ENCODE results near the gene AKAP6.

AKAP6 gene

GRCh38 chr14:32823706-32824105, 494.6 kb downstream of the AKAP6 start:
- TF ChIP-seq CTCF (conservative IDR thresholded peaks at IDR 0.05; ENCODE audit: low read length), result no peak
- no peak overlapping the region for H3K4me3 ChIP-seq (ENCODE audit: low read length)
- DNase-seq (ENCODE audit: low read depth), result peak; percentile 13

- TF ChIP-seq CTCF (conservative IDR thresholded peaks at IDR 0.05; ENCODE audit: low read length), result no peak
- no peak for DNase-seq (ENCODE audit: low read depth)
Measured at GRCh38 chr14:32824195-32824594, 495.1 kb downstream of the AKAP6 start.

GRCh38 chr14:32825058-32825457, 496.0 kb downstream of the AKAP6 start:
- H3K4me3 ChIP-seq (ENCODE audit: low read length), result no peak overlapping the region
- no peak for DNase-seq (ENCODE audit: low read depth)
- no peak for TF ChIP-seq CTCF (conservative IDR thresholded peaks at IDR 0.05; ENCODE audit: low read length)

More at GRCh38 chr14:32824195-32824594, 495.1 kb downstream of the AKAP6 start:
- H3K4me3 ChIP-seq (ENCODE audit: low read length), result no peak overlapping the region

- DNase-seq (ENCODE audit: low read depth), result peak; percentile 8
- peak; percentile 16; the same call in 1 of the 2 replicates for TF ChIP-seq CTCF (conservative IDR thresholded peaks at IDR 0.05; ENCODE audit: low read length)
- H3K4me3 ChIP-seq (ENCODE audit: low read length), result no peak overlapping the region
Measured at GRCh38 chr14:32826404-32827082, 497.4 kb downstream of the AKAP6 start.

GRCh38 chr14:32827514-32827913, 498.4 kb downstream of the AKAP6 start:
- TF ChIP-seq CTCF (conservative IDR thresholded peaks at IDR 0.05; ENCODE audit: low read length), result no peak
- DNase-seq (ENCODE audit: low read depth), result no peak
- no peak overlapping the region for H3K4me3 ChIP-seq (ENCODE audit: low read length)

- no peak overlapping the region for H3K4me3 ChIP-seq (ENCODE audit: low read length)
- no peak for TF ChIP-seq CTCF (conservative IDR thresholded peaks at IDR 0.05; ENCODE audit: low read length)
- DNase-seq (ENCODE audit: low read depth), result no peak
Measured at GRCh38 chr14:32835924-32836323, 506.8 kb downstream of the AKAP6 start.

GRCh38 chr14:32841698-32842097, 512.6 kb downstream of the AKAP6 start:
- H3K4me3 ChIP-seq (ENCODE audit: low read length), result no peak overlapping the region
- TF ChIP-seq CTCF (conservative IDR thresholded peaks at IDR 0.05; ENCODE audit: low read length), result no peak
- DNase-seq (ENCODE audit: low read depth), result no peak
